Hepatic stellate cell (primary cell): Measurements from ENCODE around the gene CALML3.

Experiments used
- DNase-seq: peaks from one replicate; pipeline ENCODE4 v3.0.0; 2011; ENCODE audit warnings: low spot score

Gene CALML3

GRCh38 chr10:5491477-5491876, 33.3 kb upstream of the CALML3 start:
- DNase-seq, result no peak

DNA sequence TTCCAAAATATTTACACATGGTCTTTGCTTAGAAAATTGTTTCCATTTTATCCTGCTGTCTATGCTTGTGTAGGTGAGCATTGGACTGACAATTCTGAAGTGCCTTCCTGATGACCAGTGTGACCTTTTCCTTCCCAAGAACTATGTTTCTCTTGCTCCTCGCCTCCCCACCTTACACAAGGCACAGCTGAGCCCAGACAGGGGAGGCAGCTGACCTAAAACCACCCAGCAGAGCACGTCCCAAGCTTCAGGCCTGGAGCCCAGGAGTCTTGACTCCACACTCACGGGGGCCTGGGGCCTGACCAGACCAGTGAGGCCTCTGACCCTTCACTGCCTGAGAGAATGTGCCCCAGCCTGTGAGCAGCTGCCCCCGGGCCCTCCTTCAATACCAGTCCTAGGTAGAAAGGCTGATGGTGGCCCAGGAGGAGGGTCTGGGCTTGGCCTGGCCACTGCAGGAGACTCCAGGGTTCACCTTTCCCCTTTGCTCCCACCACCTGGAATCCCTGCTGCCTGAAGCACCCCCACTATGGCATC, 32.4 kb upstream of the CALML3 start:
- DNase-seq, result no peak

DNA sequence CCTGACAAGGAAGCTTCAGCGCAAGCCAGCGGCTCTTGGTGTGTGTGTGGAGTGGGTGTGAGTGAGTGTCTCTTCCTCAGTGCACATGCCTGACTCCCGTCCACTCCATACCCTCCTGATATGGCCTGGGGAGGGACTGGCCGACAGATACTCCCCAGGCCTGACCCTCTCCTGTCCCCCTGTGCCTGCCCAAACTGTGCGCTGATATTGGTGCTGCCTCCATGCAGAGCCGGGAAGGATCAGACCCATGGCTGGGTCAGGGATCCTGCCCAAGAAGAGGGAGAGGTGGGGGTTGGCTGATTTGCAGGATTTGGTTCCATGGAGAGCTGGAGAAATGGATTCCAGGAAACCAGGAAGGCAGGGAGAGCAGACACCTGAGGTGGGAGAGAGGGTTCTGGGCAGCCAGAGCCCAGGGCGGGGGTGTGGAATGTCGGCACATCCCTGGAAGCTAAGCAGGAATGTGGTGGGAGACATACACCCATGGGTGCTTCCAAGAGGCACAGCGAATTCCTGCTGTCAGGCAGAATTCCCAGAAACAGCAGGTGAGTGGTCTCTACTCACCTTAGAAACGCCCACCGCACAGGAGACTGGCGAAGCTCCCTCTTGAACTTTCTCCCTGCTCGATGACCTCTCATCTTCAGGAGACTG, 31.7 kb upstream of the CALML3 start:
- no peak for DNase-seq

DNA sequence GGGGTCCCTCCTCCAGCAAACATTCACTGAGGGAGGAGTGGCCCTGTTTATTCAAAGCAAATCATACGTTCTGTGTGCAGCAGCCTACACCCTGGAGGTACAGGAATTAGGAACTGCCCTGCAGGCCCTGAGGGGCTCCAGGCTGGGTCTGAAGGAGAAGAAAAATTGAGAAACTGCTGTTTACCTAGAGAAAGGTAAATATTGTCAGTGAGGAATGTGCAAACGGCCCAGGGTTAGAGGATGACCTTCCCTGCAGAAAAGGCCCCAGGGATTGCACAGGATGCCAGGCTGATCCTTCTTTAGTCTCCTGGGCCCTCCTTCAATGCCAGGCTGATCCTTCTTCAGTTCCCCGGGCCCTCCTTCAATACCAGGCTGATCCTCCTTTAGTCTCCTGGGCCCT, 31.1 kb upstream of the CALML3 start:
- no peak for DNase-seq

DNA sequence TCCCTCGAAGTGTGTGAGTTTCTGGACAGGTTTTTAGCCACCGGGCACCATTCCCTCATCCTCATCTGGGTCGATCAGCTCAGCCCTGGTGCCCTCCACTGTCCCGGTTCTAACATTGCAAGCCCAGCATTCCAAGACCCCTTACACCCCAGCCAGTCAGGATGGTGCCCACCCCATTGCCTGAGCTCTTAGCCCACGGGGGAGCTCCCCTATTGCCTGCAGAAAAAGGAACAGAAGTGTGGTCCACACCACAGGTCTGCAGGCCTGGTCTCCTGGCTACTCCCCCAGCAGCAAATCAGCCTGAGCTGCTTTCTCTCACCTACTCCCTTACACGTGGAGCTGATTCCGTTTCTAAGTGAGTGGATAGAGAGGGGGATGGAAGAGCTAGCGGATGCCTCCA, 30.1 kb upstream of the CALML3 start:
- no peak for DNase-seq

DNA sequence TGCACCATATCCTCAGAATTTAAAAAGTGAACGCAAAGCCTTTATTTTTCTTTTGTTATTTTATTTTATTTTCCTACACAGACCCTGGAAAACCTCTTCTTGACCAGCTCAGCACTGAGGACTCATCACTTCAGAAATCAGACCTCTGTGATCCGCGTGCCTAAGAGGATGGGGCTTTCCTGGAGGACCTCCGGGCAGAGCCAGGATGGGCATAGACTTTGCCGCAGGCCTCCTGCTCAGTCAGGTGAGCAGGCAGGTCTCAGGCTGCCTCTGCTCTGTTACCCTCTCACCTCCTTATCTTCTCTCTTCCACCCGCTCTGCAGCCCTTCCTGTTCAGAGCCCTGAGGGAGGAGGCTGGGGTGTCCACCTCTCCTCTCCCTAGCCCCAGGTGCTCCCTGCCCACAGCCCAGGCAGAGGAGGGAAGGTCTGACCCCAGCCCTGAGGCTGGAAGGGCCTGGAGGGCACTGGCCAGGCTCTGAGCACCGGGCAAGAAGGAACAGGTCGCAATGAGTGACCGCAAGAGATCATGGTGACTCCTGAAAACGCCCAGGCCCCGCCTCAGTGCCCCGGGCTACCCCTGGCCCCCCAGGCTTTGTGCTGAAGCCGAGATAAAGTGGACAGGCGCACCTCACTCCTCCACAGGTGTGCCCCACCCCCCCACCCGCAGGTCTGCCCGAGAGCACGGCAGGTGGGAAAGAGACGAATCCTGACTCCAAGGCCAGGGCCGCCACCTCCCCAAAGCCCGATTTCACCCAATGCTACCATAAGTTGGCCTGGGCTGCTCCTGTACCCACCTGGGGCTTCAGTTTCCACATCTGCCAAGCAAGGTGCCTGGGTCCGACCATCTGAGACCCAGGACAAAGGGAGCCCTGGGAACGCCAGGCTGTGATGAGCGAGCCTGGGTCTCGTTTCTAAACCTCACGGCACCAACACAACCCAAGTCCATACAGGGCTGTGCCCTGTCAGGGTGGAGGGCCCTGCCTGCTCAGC, 28.2 kb upstream of the CALML3 start:
- DNase-seq, result no peak

DNA sequence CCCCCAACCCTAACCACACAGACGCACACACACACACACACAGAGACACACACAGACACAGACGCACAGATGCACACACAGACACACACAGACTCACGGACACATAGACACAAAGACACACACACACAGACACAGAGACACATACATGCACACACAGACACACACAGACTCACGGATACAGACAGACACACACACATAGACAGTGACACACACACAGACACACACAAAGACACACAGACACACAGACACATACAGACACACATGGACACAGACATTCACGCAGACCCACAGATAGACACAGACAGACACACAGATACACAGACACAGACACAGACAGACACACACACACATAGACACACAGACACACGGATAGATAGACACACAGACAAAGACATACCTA, 27.5 kb upstream of the CALML3 start:
- DNase-seq, result no peak

GRCh38 chr10:5497948-5498730, 26.6 kb upstream of the CALML3 start:
- no peak for DNase-seq

DNA sequence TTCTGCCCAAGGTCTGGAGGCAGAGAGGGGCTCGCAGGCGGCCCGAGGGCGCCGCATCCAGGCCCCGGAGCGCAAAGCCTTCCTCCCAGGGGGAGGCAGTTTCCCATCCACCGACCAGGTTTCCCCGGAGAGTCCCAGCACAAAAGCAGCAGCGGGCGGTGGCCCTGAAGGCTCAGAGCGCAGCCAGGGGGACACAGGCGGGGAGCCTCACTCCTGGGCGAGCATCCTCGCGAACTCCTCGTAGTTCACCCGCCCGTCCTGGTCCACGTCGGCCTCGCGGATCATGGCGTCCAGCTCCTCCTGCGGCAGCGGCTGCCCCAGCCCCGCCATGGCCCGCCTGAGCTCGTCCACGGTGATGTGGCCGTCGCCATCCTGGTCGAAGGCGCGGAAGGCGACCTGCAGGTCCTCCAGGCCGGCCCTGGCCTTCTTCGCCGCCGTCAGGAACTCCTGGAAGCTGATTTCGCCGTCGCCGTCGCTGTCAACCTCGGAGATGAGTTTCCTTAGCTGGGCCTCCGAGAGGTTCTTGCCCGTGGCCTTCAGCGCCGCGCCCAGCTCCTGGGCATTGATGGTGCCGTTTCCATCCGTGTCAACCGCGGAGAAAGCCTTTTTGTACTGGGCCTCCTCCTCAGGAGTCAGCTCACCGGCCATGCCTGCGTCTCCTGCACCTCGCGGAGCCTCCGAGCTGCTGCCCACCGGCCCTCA, 25.8 kb upstream of the CALML3 start:
- no peak for DNase-seq

- DNase-seq, result no peak
These were observed 25.1 kb upstream of the CALML3 start, which contains the start of gene CALML5 for GRCh38 chr10:5499493-5500140. Gene CALML5 (minus strand): TSS chr10:5499570. CDS start chr10:5499438, 132 bp downstream.

DNA sequence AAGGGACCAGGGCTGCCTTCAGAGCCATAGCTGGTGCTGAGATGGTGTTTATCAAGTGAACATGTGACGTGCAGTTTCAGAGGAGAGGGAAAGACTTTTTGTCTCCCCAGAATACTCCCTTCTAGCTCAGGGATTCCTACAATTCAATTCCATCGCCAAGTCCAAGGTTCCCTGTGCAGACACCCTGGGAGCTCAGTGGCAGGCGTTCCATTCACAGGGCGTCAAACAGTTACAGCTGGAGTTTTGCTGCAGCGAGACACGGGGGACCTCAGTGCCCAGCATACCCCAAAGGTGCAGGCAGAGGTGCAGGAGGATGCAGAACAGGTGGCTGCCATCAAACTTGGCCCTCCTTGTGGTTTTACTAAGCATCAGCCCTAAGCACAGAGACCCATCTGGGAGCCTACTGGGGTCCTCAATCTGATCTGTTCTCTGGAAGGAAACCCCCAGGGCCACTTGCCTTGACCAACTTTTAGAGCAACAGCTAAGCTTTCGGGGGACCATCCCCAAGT, 24.5 kb upstream of the CALML3 start:
- no peak for DNase-seq

GRCh38 chr10:5500910-5501309, 23.9 kb upstream of the CALML3 start:
- no peak for DNase-seq

DNA sequence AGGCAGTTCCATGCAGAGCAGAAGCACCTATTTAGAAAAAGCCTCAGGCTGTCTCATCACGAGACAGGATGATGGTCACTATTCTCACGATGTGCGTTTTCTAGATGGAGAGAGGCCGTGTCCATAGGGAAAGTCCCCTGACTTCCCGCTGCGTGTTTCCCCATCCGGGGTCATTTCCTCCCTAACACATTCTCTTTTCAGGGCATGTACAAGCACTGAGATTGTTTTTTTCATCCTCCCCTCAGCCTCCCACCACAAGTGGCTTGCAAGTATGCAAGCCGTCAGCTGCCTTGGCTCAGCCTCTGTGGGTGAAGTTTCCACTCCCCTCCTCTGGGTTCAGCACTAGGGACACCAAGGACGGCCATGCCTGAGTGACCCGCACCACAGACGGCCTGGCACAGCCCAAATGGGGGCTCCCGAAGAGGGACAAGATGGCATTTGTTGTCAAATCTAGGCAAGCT, 22.7 kb upstream of the CALML3 start:
- DNase-seq, result no peak

GRCh38 chr10:5502571-5503476, 21.9 kb upstream of the CALML3 start:
- DNase-seq, result no peak

GRCh38 chr10:5503477-5503835, 21.3 kb upstream of the CALML3 start:
- DNase-seq, result no peak

DNA sequence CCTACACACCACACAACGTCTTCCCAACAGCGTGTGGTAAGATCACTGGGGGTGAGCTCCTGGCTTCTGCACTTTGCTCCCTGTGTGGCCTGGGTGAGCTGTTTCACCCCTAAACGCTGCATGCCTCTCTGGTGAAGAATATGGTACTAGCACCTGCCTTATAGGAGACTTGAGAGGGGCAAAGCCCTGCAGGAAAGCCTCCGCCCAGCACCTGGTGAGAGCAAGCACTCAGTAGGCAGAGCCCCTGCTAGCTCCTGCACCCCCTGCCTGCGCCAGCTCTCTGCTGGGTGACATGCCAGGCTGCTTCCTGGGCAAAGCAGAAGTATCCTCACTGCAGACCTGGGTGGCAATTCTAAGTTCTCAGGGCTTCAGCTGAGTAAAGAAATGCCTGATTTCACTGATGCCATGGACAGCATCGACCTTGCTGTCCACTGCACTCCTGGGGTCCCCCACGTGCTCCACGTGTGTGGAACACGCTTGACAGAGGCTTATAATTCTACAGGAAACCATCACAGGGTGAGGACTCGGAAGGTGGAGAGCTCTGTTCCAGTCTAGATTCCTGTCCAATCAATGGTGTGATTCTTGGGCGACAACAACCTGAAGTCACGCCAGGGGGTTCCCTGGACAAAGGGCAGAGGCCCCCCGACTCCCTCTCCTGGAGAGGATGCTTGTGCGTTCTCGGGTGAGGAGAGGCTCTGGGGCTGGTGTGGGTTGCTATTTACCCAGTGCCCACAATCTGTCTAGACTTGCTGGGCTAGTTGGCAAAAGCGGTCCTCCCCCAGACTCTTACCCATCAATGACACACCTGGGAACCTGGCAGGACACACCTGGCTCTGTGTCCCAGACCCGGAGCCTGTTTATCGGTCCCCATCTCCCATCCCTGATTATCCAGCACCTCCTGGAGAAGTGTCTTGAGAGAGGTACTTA, 20.4 kb upstream of the CALML3 start:
- DNase-seq, result no peak

DNA sequence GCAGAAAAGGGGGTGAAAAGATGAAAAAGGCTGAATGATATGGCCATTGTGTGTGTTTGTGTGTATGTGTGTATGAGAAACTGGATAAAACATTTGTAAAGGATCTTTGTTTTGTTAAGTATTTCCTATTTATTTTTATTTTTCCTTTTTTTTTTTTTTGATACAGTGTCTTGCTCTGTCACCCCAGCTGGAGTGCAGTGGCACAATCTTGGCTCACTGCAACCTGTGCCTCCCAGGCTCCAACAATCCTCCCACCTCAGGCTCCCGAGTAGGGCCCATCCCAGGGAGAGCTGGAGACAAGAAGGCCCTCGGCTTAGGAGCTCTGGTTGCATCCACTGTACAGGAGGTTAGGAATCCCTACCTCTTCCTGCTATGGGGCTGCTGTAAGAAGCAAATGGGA, 18.5 kb upstream of the CALML3 start:
- DNase-seq, result no peak

GRCh38 chr10:5506751-5507648, 17.8 kb upstream of the CALML3 start:
- DNase-seq, result no peak
